ENCODE data around the gene KIF26B. TPM values are rescaled to one million over a fixed set of nuclear protein-coding genes. Genes with fewer than 3 reads are reported as not detected.

Gene KIF26B
- polyA plus RNA-seq, 1 donor from 2014 or later = 6.3 TPM

DNA sequence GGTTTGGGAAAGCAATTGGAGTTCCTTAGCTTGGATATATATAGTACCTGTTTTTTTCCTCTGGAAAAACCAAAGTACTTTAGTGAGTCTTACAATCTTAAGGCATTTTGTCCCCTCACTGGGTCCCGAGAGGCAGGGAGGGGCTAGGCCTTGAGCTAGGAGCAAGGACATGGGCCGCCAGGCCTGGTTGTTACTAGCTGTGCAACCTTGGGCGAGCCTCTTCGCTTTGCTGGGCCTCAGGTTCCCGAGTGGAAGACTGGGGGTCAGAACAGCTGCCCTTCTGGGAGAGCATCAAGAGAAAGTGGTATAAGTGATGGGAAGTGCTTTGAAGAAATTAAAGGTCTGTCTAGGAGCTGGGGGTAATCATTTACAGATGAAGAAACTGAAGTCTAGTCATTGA is 553.2 kb downstream of the KIF26B start:
- TF ChIP-seq TAF1 (IDR thresholded peaks at IDR 0.05; ENCODE audit: low read depth) (no peak), MXI1 (conservative IDR thresholded peaks at IDR 0.05; ENCODE audit: poor library complexity, severe bottlenecking) (no peak), RAD21 (conservative IDR thresholded peaks at IDR 0.05) (no peak), EP300 (conservative IDR thresholded peaks at IDR 0.05; ENCODE audit: poor library complexity, severe bottlenecking) (no peak), POLR2AphosphoS5 (IDR thresholded peaks at IDR 0.05) (no peak), EZH2 (IDR thresholded peaks at IDR 0.05; ENCODE audit: borderline replicate concordance, insufficient read depth, low read length, poor library complexity, severe bottlenecking) (no peak), SMC3 (conservative IDR thresholded peaks at IDR 0.05; ENCODE audit: poor library complexity) (no peak)
- TF ChIP-seq, protein P1, sequence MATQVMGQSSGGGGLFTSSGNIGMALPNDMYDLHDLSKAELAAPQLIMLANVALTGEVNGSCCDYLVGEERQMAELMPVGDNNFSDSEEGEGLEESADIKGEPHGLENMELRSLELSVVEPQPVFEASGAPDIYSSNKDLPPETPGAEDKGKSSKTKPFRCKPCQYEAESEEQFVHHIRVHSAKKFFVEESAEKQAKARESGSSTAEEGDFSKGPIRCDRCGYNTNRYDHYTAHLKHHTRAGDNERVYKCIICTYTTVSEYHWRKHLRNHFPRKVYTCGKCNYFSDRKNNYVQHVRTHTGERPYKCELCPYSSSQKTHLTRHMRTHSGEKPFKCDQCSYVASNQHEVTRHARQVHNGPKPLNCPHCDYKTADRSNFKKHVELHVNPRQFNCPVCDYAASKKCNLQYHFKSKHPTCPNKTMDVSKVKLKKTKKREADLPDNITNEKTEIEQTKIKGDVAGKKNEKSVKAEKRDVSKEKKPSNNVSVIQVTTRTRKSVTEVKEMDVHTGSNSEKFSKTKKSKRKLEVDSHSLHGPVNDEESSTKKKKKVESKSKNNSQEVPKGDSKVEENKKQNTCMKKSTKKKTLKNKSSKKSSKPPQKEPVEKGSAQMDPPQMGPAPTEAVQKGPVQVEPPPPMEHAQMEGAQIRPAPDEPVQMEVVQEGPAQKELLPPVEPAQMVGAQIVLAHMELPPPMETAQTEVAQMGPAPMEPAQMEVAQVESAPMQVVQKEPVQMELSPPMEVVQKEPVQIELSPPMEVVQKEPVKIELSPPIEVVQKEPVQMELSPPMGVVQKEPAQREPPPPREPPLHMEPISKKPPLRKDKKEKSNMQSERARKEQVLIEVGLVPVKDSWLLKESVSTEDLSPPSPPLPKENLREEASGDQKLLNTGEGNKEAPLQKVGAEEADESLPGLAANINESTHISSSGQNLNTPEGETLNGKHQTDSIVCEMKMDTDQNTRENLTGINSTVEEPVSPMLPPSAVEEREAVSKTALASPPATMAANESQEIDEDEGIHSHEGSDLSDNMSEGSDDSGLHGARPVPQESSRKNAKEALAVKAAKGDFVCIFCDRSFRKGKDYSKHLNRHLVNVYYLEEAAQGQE (IDR thresholded peaks at IDR 0.05; ENCODE audit: borderline replicate concordance) = no peak
- TF ChIP-seq, protein P2, sequence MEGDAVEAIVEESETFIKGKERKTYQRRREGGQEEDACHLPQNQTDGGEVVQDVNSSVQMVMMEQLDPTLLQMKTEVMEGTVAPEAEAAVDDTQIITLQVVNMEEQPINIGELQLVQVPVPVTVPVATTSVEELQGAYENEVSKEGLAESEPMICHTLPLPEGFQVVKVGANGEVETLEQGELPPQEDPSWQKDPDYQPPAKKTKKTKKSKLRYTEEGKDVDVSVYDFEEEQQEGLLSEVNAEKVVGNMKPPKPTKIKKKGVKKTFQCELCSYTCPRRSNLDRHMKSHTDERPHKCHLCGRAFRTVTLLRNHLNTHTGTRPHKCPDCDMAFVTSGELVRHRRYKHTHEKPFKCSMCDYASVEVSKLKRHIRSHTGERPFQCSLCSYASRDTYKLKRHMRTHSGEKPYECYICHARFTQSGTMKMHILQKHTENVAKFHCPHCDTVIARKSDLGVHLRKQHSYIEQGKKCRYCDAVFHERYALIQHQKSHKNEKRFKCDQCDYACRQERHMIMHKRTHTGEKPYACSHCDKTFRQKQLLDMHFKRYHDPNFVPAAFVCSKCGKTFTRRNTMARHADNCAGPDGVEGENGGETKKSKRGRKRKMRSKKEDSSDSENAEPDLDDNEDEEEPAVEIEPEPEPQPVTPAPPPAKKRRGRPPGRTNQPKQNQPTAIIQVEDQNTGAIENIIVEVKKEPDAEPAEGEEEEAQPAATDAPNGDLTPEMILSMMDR (IDR thresholded peaks at IDR 0.05; ENCODE audit: poor library complexity, severe bottlenecking) = no peak
- no peaks in the 10 kb centered on the region for H3F3A ChIP-seq (ENCODE audit: insufficient read depth, low read length, poor library complexity, severe bottlenecking)
- no peak overlapping the region for H3K4me2 ChIP-seq (ENCODE audit: low read length)
- H3K27ac ChIP-seq (ENCODE audit: low read length) = no peak overlapping the region
- H3K9me3 ChIP-seq (ENCODE audit: low read length) = no peaks in the 10 kb centered on the region
- H3K9ac ChIP-seq (ENCODE audit: low read length) = no peak overlapping the region
- no peak overlapping the region for H3K4me3 ChIP-seq (ENCODE audit: low read length)
- H2AFZ ChIP-seq (ENCODE audit: low read depth, low read length) = no peak overlapping the region
- H3K79me2 ChIP-seq (replicated peaks; ENCODE audit: insufficient read depth, low read length) = no peaks in the 10 kb centered on the region
- H4K20me1 ChIP-seq (ENCODE audit: insufficient read depth) = no peaks in the 10 kb centered on the region
- H3K36me3 ChIP-seq (ENCODE audit: insufficient read depth, low read length) = no peaks in the 10 kb centered on the region
- no peaks in the 10 kb centered on the region for H3K9me2 ChIP-seq (ENCODE audit: insufficient read depth, low read length)
- H3K27me3 ChIP-seq (ENCODE audit: insufficient read depth, low read depth, low read length) = no peaks in the 10 kb centered on the region

DNA sequence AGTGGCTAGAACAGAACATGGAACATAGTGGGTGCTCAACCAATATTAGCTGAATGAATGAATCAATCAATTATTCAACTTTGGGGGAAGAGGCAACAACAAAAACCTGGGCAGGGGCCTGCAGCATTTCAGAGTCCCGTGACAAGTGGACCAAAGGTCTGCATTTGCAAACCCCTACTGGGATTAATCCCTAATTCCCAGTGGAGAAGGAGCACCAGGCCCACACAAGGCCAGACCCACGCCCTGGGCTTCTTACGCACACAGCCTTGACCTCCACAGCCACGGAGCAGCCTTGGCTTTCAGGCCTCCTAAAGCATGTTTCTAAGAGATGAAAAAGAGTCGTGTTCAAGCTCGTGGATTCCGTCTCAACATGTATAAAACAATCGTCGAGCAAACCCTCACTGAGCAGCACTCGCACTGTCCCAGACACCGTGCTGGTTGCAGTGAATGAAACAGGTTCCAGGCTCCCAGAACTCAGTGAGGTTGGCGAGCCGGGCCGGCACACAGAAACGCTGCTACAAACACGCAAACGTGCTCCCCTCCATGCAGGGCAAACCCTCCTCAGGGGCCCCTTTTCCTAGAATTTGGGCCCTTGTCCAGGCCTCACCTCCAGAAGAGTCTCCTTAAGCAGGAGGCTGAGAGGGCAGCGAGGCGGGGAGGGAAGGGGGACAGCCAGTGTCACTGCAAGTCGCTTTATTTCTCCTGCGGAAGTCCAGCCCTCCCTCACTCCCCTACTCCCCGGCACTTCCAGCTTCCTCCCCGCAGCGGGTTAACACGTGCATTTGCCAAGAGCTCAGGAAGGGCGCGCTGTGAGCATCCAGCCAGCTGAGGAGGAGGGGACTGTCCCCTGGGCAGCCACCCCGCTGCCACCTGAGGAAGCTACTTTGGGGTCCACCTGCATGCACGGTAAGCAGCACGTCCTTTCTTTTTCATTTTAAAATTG is 556.4 kb downstream of the KIF26B start:
- Histone ChIP-seq H3K4me3 (ENCODE audit: low read length) (no peak overlapping the region), H3K4me2 (ENCODE audit: low read length) (no peak overlapping the region)

More for the DNA sequence above, 556.4 kb downstream of the KIF26B start:
- TF ChIP-seq MXI1 (conservative IDR thresholded peaks at IDR 0.05; ENCODE audit: poor library complexity, severe bottlenecking) (no peak), EP300 (conservative IDR thresholded peaks at IDR 0.05; ENCODE audit: poor library complexity, severe bottlenecking) (no peak), TAF1 (IDR thresholded peaks at IDR 0.05; ENCODE audit: low read depth) (no peak), SMC3 (conservative IDR thresholded peaks at IDR 0.05; ENCODE audit: poor library complexity) (no peak), EZH2 (IDR thresholded peaks at IDR 0.05; ENCODE audit: borderline replicate concordance, insufficient read depth, low read length, poor library complexity, severe bottlenecking) (no peak), RAD21 (conservative IDR thresholded peaks at IDR 0.05) (no peak), POLR2AphosphoS5 (IDR thresholded peaks at IDR 0.05) (no peak)
- TF ChIP-seq, protein P2 (IDR thresholded peaks at IDR 0.05; ENCODE audit: poor library complexity, severe bottlenecking) = no peak
- TF ChIP-seq, protein P1 (IDR thresholded peaks at IDR 0.05; ENCODE audit: borderline replicate concordance) = no peak
- Histone ChIP-seq H3K36me3 (ENCODE audit: insufficient read depth, low read length) (no peaks in the 10 kb centered on the region), H3K79me2 (replicated peaks; ENCODE audit: insufficient read depth, low read length) (no peaks in the 10 kb centered on the region), H3K9me2 (ENCODE audit: insufficient read depth, low read length) (no peaks in the 10 kb centered on the region), H3K27ac (ENCODE audit: low read length) (no peak overlapping the region), H3K9ac (ENCODE audit: low read length) (no peak overlapping the region), H4K20me1 (ENCODE audit: insufficient read depth) (no peaks in the 10 kb centered on the region), H2AFZ (ENCODE audit: low read depth, low read length) (no peak overlapping the region), H3F3A (ENCODE audit: insufficient read depth, low read length, poor library complexity, severe bottlenecking) (no peaks in the 10 kb centered on the region), H3K27me3 (ENCODE audit: insufficient read depth, low read depth, low read length) (no peaks in the 10 kb centered on the region), H3K9me3 (ENCODE audit: low read length) (no peaks in the 10 kb centered on the region)

Data from neural cell (in vitro differentiated cells).